ENCODE measurements around the gene MCM9. TPM values are rescaled to one million over a fixed set of nuclear protein-coding genes. Genes with fewer than 3 reads are reported as not detected.
A peak's percentile ranks its signal among the peaks of the same experiment; 100 is the strongest.

MCM9 gene
- total RNA-seq, 1 experiment from 2014 or later: 14.9 TPM

DNA sequence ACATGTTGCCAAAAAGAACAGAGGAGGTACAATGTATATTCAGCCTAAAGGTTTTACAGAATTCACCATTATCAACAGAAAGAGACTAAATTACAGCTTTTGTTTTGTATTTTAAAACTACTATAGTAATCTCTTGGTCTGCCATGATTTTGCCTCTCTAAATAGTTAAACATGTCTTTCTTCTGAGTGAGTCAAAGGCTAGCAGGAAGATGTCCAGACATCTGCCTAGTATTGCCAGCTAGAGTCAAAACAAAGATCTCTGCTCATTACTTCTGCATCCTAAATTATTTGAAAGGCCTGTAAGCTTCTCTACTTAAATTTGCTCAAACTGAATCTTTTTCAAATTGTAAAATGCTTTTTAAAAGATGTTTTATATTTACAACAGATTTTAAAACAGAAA lies 32.2 kb downstream of the MCM9 start:
- H3K9me3 Mint-ChIP-seq: no peaks in the 10 kb centered on the region
- ATAC-seq (no peak), DNase-seq (ENCODE audit: low spot score) (no peak)
- ChIA-PET POLR2A (no interaction called here), CTCF (no interaction called here)
- no peak for TF ChIP-seq FOXP1 (CRISPR knock-in tag; IDR thresholded peaks at IDR 0.05; ENCODE audit: borderline replicate concordance)
- TF ChIP-seq SOX15 (CRISPR knock-in tag; IDR thresholded peaks at IDR 0.05): no peak
- H3K36me3 Mint-ChIP-seq: peaks cover 71% of the 10 kb centered on the region
- H3K4me3 Mint-ChIP-seq: no peak overlapping the region
- no peaks in the 10 kb centered on the region for H3K27me3 Mint-ChIP-seq (ENCODE audit: low read depth)
- peaks cover 41% of the 10 kb centered on the region for H3K4me1 Mint-ChIP-seq
- no peak overlapping the region; the same call in 1 of the 2 replicates for H3K27ac Mint-ChIP-seq

GRCh38 chr6:118899948-118900347 lies 35.0 kb downstream of the MCM9 start:
- Mint-ChIP-seq H3K36me3 (peaks cover 49% of the 10 kb centered on the region), H3K27me3 (ENCODE audit: low read depth) (no peaks in the 10 kb centered on the region), H3K4me3 (no peak overlapping the region), H3K4me1 (peaks cover 50% of the 10 kb centered on the region), H3K9me3 (no peaks in the 10 kb centered on the region), H3K27ac (peak overlapping the region; percentile 43)
- TF ChIP-seq FOXP1 (CRISPR knock-in tag; IDR thresholded peaks at IDR 0.05; ENCODE audit: borderline replicate concordance) (no peak), GRHL2 (CRISPR knock-in tag; IDR thresholded peaks at IDR 0.05; ENCODE audit: insufficient replicate concordance, severe bottlenecking) (no peak), ETV6 (CRISPR knock-in tag; IDR thresholded peaks at IDR 0.05) (no peak), AFF4 (CRISPR knock-in tag; IDR thresholded peaks at IDR 0.05; ENCODE audit: borderline replicate concordance) (no peak), ZNF232 (CRISPR knock-in tag; IDR thresholded peaks at IDR 0.05) (no peak), HMGA2 (CRISPR knock-in tag; IDR thresholded peaks at IDR 0.05) (no peak), ZNF317 (CRISPR knock-in tag; IDR thresholded peaks at IDR 0.05; ENCODE audit: borderline replicate concordance, low read depth) (no peak), ATF1 (CRISPR knock-in tag; IDR thresholded peaks at IDR 0.05) (no peak), ZNF416 (CRISPR knock-in tag; IDR thresholded peaks at IDR 0.05) (no peak), JAZF1 (CRISPR knock-in tag; IDR thresholded peaks at IDR 0.05) (no peak)
- TF ChIP-seq, protein P1, sequence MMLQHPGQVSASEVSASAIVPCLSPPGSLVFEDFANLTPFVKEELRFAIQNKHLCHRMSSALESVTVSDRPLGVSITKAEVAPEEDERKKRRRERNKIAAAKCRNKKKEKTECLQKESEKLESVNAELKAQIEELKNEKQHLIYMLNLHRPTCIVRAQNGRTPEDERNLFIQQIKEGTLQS (CRISPR knock-in tag; conservative IDR thresholded peaks at IDR 0.05): no peak
- TF ChIP-seq, protein P2, sequence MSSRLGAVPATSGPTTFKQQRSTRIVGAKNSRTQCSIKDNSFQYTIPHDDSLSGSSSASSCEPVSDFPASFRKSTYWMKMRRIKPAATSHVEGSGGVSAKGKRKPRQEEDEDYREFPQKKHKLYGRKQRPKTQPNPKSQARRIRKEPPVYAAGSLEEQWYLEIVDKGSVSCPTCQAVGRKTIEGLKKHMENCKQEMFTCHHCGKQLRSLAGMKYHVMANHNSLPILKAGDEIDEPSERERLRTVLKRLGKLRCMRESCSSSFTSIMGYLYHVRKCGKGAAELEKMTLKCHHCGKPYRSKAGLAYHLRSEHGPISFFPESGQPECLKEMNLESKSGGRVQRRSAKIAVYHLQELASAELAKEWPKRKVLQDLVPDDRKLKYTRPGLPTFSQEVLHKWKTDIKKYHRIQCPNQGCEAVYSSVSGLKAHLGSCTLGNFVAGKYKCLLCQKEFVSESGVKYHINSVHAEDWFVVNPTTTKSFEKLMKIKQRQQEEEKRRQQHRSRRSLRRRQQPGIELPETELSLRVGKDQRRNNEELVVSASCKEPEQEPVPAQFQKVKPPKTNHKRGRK (CRISPR knock-in tag; IDR thresholded peaks at IDR 0.05; ENCODE audit: borderline replicate concordance): no peak
- peak; percentile 11; the same call in 1 of the 2 replicates for ATAC-seq
- POLR2A ChIA-PET: interaction anchor here (0.6 kb wide), 1 partner anchor 211 kb away, joined by 3 read pairs; no protein-coding TSS in a partner anchor
- CTCF ChIA-PET: no interaction called here
- DNase-seq (ENCODE audit: low spot score): no peak

DNA sequence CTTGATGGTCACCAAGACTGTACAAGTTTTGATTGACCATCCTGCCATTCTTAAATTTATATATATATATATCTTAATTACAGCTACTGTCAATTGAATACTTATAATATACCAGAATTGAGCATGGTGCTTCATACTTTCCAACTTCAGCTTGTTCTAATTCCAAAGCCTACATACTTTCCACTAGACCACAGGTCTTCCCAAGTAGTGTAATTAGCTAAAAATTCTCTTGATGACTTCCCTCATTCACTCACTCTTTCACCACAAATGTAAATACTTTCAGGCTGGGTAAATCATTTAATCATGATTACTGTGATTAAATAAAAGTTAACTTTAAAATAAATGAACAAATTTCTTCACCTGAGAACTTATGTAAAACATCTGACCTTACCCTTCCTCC lies 37.6 kb downstream of the MCM9 start:
- no peak for ATAC-seq
- DNase-seq (ENCODE audit: low spot score): no peak
- CTCF ChIA-PET: interaction anchor here (1.1 to 3.1 kb wide), 6 partner anchors 15 to 213 kb away, joined by 3 to 13 read pairs (median 4); no protein-coding TSS in a partner anchor
- H3K27ac Mint-ChIP-seq: peak overlapping the region; percentile 28; the same call in 1 of the 2 replicates
- peaks cover 51% of the 10 kb centered on the region for H3K4me1 Mint-ChIP-seq
- no peaks in the 10 kb centered on the region for H3K9me3 Mint-ChIP-seq
- no peaks in the 10 kb centered on the region for H3K27me3 Mint-ChIP-seq (ENCODE audit: low read depth)
- peaks cover 30% of the 10 kb centered on the region for H3K36me3 Mint-ChIP-seq
- POLR2A ChIA-PET: no interaction called here
- no peak overlapping the region for H3K4me3 Mint-ChIP-seq
- no peak for TF ChIP-seq NR1H2 (CRISPR knock-in tag; IDR thresholded peaks at IDR 0.05)
- no peak for TF ChIP-seq ZNF232 (CRISPR knock-in tag; IDR thresholded peaks at IDR 0.05)
- no peak for TF ChIP-seq GRHL2 (CRISPR knock-in tag; IDR thresholded peaks at IDR 0.05; ENCODE audit: insufficient replicate concordance, severe bottlenecking)
- TF ChIP-seq IRF2 (CRISPR knock-in tag; IDR thresholded peaks at IDR 0.05; ENCODE audit: borderline replicate concordance, low read depth): no peak
- no peak for TF ChIP-seq GTF2I (CRISPR knock-in tag; conservative IDR thresholded peaks at IDR 0.05)
- TF ChIP-seq FOXP4 (CRISPR knock-in tag; IDR thresholded peaks at IDR 0.05): no peak
- TF ChIP-seq CTCF (IDR thresholded peaks at IDR 0.05): no peak
- TF ChIP-seq ETV6 (CRISPR knock-in tag; IDR thresholded peaks at IDR 0.05): no peak
- TF ChIP-seq E2F5 (CRISPR knock-in tag; IDR thresholded peaks at IDR 0.05): no peak
- no peak for TF ChIP-seq CREB1 (CRISPR knock-in tag; IDR thresholded peaks at IDR 0.05)
- TF ChIP-seq CREM (CRISPR knock-in tag; IDR thresholded peaks at IDR 0.05): no peak
- TF ChIP-seq, protein P3, sequence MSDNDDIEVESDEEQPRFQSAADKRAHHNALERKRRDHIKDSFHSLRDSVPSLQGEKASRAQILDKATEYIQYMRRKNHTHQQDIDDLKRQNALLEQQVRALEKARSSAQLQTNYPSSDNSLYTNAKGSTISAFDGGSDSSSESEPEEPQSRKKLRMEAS (CRISPR knock-in tag; IDR thresholded peaks at IDR 0.05): no peak

Measured in WTC11 (cell line).